Measurements from ENCODE around the gene KDM4E.

- no peak for TF ChIP-seq CTCF (IDR thresholded peaks at IDR 0.05 in 2 of 3, conservative IDR thresholded peaks at IDR 0.05 in 1 of 3; ENCODE audit: insufficient read depth in 2 of 3, low read depth in 1 of 3, low read length in 3 of 3)
- TF ChIP-seq TCF7L2 (IDR thresholded peaks at IDR 0.05; ENCODE audit: low read depth, low read length), result no peak
- no peak for TF ChIP-seq GABPA (tag; conservative IDR thresholded peaks at IDR 0.05; ENCODE audit: low read depth)
- TF ChIP-seq BRF2 (IDR thresholded peaks at IDR 0.05; ENCODE audit: borderline replicate concordance, insufficient read depth, insufficient read length), result no peak
- TF ChIP-seq ZNF785 (CRISPR knock-in tag; IDR thresholded peaks at IDR 0.05), result no peak
- TF ChIP-seq CAMTA2 (CRISPR knock-in tag; conservative IDR thresholded peaks at IDR 0.05), result no peak
- TF ChIP-seq POLR2A (conservative IDR thresholded peaks at IDR 0.05), result no peak
- TF ChIP-seq EZH2 (IDR thresholded peaks at IDR 0.05; ENCODE audit: borderline replicate concordance, low read depth, low read length), result no peak
- TF ChIP-seq ZFP36 (IDR thresholded peaks at IDR 0.05; ENCODE audit: low read depth, low read length, partially characterized antibody), result no peak
- no peak for TF ChIP-seq ZNF77 (CRISPR knock-in tag; IDR thresholded peaks at IDR 0.05)
- no peak for TF ChIP-seq SP1 (CRISPR knock-in tag; IDR thresholded peaks at IDR 0.05)
- no peak for TF ChIP-seq SMC3 (conservative IDR thresholded peaks at IDR 0.05; ENCODE audit: insufficient read depth, low read depth, low read length)
These were observed 26.8 kb upstream of the KDM4E start for GRCh38 chr11:94998285-94998684.

Measured in K562 (cell line).